A673 (cell line): ENCODE measurements around the gene HMX1. TPM values are rescaled to one million over a fixed set of nuclear protein-coding genes. Genes with fewer than 3 reads are reported as not detected.

ENCODE experiments used
- BruUV-seq: library from RNA; stranded (reverse); fragments of 400-500 nt; replicated peaks from 2 replicates; lab custom pipeline; 2021; lab: Mats Ljungman, UMichigan
- CTCF ChIA-PET: fragments of 300-600 bp; sonication (Branson Sonifier 250); formaldehyde crosslinking; loops from one replicate; lab custom pipeline; 2022; ENCODE audit warnings: antibody characterized with exemption; lab: Charles Lee
- POLR2A ChIA-PET: fragments of 300-600 bp; sonication (Branson Sonifier 250); formaldehyde crosslinking; loops from one replicate; lab custom pipeline; 2022; ENCODE audit warnings: antibody characterized with exemption; ENCODE audit not compliant: low non-redundant PET; lab: Charles Lee
- DNase-seq: peaks from one replicate; pipeline ENCODE4 v3.0.0-alpha.2; 2015; ENCODE audit warnings: low spot score
- H3K27ac ChIP-seq: fragments of 200-600 bp; sonication (generic); 2 replicates; pipeline ENCODE4 v1.5.1; 2016; ENCODE audit warnings: mixed run types, low read depth, mild to moderate bottlenecking, mixed read lengths, antibody characterized with exemption, low read length; ENCODE audit not compliant: poor library complexity, severe bottlenecking
- H3K27me3 ChIP-seq: fragments of 200-600 bp; sonication (generic); replicated peaks from 2 replicates; pipeline ENCODE4 v1.6.1; 2017; ENCODE audit warnings: mixed run types, low read depth, mild to moderate bottlenecking, mixed read lengths, antibody characterized with exemption, low read length; ENCODE audit not compliant: insufficient read depth, poor library complexity
- H3K36me3 ChIP-seq: fragments of 200-600 bp; sonication (generic); 2 replicates; pipeline ENCODE4 v1.6.1; 2016; ENCODE audit warnings: mixed run types, mild to moderate bottlenecking, mixed read lengths, antibody characterized with exemption, low read length; ENCODE audit not compliant: insufficient read depth, poor library complexity, severe bottlenecking
- H3K4me1 ChIP-seq: fragments of 200-600 bp; sonication (generic); 2 replicates; pipeline ENCODE4 v1.6.1; 2017; ENCODE audit warnings: mixed run types, mild to moderate bottlenecking, mixed read lengths, antibody characterized with exemption, low read length; ENCODE audit not compliant: insufficient read depth, poor library complexity, severe bottlenecking
- H3K4me3 ChIP-seq: fragments of 200-600 bp; sonication (generic); 2 replicates; pipeline ENCODE4 v1.5.1; 2016; ENCODE audit warnings: low read depth, mixed run types, mild to moderate bottlenecking, mixed read lengths, low read length; ENCODE audit not compliant: poor library complexity, severe bottlenecking
- H3K9me3 ChIP-seq: fragments of 200-600 bp; sonication (generic); 2 replicates; pipeline ENCODE4 v1.6.1; 2016; ENCODE audit warnings: mixed run types, low read depth, mild to moderate bottlenecking, mixed read lengths, antibody characterized with exemption, low read length; ENCODE audit not compliant: poor library complexity, severe bottlenecking
- EZH2 ChIP-seq: fragments of 200-600 bp; sonication (generic); IDR thresholded peaks from 2 replicates; pipeline ENCODE4 v1.6.1; 2017; ENCODE audit warnings: borderline replicate concordance, low read depth, mild to moderate bottlenecking, mixed read lengths, antibody characterized with exemption, low read length; ENCODE audit not compliant: poor library complexity, severe bottlenecking
- intact Hi-C: fragments of 100-400 bp; cut with micrococcal nuclease; formaldehyde crosslinking; loops from one replicate; pipeline ENCODE4 v1.10.0; 2022; ENCODE audit not compliant: unreplicated experiment
- total RNA-seq: library from RNA; stranded (reverse); gene quantifications from 2 replicates; pipeline ENCODE4 v1.2.3, GENCODE V29; 2021
- TF ChIP-seq, protein P1 (sequence below): fragments of 300-800, 200-600 bp; sonication (generic); conservative IDR thresholded peaks from 2 replicates; pipeline ENCODE4 v1.5.1; 2017; ENCODE audit warnings: low read depth, mild to moderate bottlenecking, antibody characterized with exemption, low read length, moderate library complexity, mixed read lengths

HMX1 gene
- total RNA-seq, 1 experiment from 2014 or later, result 0.26 TPM

DNA sequence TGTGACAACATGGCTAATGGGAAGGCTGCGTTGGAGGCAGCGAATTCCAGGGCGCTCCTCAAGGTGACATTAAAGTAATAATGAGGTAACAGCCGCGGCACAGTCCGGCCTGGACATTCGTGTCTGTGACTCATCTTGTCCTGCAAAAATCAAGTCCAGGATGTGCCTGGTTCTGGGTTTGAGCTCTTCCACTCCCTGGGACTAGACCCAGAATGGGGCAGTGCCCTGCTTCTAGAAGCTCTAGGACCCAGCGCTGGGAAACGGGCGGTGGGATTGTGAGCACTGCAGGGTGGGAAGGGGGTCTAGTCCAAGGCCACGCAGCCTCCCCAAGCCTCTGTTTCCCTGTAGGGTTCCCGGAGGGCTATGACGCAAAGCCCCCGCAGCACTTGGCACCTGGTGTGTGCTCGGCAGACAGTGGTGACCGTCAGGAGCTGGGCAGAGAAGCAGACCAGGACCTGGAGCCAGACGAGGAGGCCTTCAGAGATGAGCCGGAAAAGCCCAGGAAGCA lies 34.9 kb downstream of the HMX1 start:
- DNase-seq, result no peak
- Histone ChIP-seq H3K4me3 (no peak overlapping the region), H3K27me3 (no peaks in the 10 kb centered on the region), H3K36me3 (no peaks in the 10 kb centered on the region), H3K4me1 (no peaks in the 10 kb centered on the region), H3K27ac (no peak overlapping the region), H3K9me3 (no peaks in the 10 kb centered on the region)
- ChIA-PET POLR2A (no interaction called here), CTCF (no interaction called here)
- intact Hi-C loops, result no loop called here
- no TSS peak for BruUV-seq
- TF ChIP-seq, protein P1, sequence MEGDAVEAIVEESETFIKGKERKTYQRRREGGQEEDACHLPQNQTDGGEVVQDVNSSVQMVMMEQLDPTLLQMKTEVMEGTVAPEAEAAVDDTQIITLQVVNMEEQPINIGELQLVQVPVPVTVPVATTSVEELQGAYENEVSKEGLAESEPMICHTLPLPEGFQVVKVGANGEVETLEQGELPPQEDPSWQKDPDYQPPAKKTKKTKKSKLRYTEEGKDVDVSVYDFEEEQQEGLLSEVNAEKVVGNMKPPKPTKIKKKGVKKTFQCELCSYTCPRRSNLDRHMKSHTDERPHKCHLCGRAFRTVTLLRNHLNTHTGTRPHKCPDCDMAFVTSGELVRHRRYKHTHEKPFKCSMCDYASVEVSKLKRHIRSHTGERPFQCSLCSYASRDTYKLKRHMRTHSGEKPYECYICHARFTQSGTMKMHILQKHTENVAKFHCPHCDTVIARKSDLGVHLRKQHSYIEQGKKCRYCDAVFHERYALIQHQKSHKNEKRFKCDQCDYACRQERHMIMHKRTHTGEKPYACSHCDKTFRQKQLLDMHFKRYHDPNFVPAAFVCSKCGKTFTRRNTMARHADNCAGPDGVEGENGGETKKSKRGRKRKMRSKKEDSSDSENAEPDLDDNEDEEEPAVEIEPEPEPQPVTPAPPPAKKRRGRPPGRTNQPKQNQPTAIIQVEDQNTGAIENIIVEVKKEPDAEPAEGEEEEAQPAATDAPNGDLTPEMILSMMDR, result no peak
- no peak for TF ChIP-seq EZH2

DNA sequence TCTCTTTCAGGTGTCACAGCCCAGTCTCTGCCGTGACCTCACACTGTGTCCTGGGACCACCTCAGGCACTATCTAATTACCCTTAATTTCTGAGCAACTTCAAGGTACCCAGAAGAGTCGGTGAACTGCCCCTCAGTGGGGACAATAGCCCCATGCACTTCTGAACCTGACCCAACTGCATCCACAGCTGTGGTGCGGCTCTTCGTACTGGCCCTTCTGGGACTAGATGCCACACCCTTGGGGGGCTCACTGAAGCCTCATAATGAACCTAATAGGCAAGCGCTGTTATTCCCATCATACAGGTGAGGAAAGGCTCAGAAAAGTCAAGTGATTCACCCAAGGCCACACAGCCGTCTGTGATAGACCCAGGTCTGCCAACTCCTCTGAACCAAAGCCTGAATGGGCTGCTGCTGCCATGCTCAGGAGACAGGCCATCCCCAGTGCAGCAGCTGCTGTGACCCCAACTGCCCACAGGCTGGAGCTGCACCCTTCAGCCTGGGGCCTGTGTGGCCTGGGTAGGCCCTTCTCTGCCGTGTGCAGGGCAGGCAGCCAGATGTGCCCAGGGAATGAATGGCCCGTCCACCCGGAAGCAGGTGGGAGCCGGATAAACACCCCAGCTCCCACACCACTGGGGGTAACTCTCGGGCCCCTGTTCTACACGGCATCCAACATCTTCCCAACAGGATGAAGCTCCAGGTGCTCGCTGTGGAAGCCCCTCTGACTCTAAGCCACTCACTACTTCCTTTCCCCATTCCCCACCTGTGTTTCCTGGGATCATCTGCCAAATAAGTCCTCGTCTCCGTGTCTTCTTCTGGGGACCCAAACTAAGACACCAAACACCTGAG lies 35.9 kb downstream of the HMX1 start:
- Histone ChIP-seq H3K27me3 (no peaks in the 10 kb centered on the region), H3K4me3 (no peak overlapping the region), H3K9me3 (no peaks in the 10 kb centered on the region), H3K27ac (no peak overlapping the region), H3K36me3 (no peaks in the 10 kb centered on the region), H3K4me1 (no peaks in the 10 kb centered on the region)
- DNase-seq, result no peak
- intact Hi-C loops, result no loop called here
- BruUV-seq, result no TSS peak
- TF ChIP-seq, protein P1, result no peak
- no peak for TF ChIP-seq EZH2
- CTCF ChIA-PET, result no interaction called here
- POLR2A ChIA-PET, result no interaction called here

DNA sequence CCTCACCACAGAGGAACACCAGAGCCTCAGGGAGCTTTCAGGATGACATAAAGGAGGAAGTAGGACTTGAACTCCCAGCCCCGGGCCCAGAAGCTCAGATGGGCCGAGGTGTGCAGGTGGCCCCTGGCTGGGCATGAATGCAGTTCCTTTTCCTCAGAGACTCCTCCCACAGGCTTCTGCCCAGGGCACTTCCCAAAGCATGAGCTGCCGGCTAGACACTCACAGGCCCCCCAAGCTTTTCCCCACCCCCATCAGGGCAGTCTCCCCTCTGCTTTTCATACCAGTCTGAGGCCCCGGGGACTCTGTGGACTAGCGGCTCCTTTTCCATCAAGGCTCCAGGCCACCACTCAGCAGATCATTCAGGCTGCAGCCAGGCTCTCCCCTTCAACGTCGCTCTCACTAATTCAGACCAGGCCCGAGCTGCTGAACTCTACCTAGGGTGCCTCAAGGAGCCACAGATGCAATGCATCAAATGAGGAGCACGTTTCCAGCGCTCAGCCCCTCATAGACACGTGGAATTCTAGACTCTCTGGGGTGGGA lies 36.9 kb downstream of the HMX1 start:
- Histone ChIP-seq H3K4me1 (no peaks in the 10 kb centered on the region), H3K9me3 (no peaks in the 10 kb centered on the region), H3K27me3 (no peaks in the 10 kb centered on the region), H3K4me3 (no peak overlapping the region), H3K36me3 (no peaks in the 10 kb centered on the region), H3K27ac (no peak overlapping the region)
- POLR2A ChIA-PET, result no interaction called here
- no TSS peak for BruUV-seq
- CTCF ChIA-PET, result no interaction called here
- DNase-seq, result no peak
- TF ChIP-seq, protein P1, result no peak
- no peak for TF ChIP-seq EZH2
- intact Hi-C loops, result no loop called here
